WTC11 (cell line): ENCODE results near the gene JMJD6. TPM values are rescaled to one million over a fixed set of nuclear protein-coding genes. Genes with fewer than 3 reads are reported as not detected.

ENCODE experiments used
- ATAC-seq: fragments of 200-7000 bp; cut with Tn5 transposase; 2 replicates; pipeline ENCODE4 v1.10.0; 2021; ENCODE audit warnings: mild to moderate bottlenecking, moderate library complexity
- CTCF ChIA-PET: fragments of 300-600 bp; sonication (Branson Sonifier 250); formaldehyde crosslinking; loops from one replicate; lab custom pipeline; 2021; ENCODE audit warnings: antibody characterized with exemption; lab: Charles Lee
- POLR2A ChIA-PET: fragments of 350-600 bp; sonication (Branson Sonifier 250); formaldehyde crosslinking; loops from one replicate; lab custom pipeline; 2021; ENCODE audit warnings: antibody characterized with exemption; lab: Charles Lee
- DNase-seq: peaks from one replicate; pipeline ENCODE4 v3.0.0; 2021; ENCODE audit warnings: low spot score
- H3K27ac Mint-ChIP-seq: 2 replicates; pipeline ENCODE4 v1.8.0; 2021; ENCODE audit warnings: mixed read lengths
- H3K27me3 Mint-ChIP-seq: 2 replicates; pipeline ENCODE4 v1.8.0; 2021; ENCODE audit warnings: low read depth, mild to moderate bottlenecking, moderate library complexity, mixed read lengths
- H3K36me3 Mint-ChIP-seq: 2 replicates; pipeline ENCODE4 v1.8.0; 2021; ENCODE audit warnings: mixed read lengths
- H3K4me1 Mint-ChIP-seq: 2 replicates; pipeline ENCODE4 v1.8.0; 2022; ENCODE audit warnings: mixed read lengths
- H3K4me3 Mint-ChIP-seq: 2 replicates; pipeline ENCODE4 v1.8.0; 2021; ENCODE audit warnings: mild to moderate bottlenecking, moderate library complexity, mixed read lengths
- H3K9me3 Mint-ChIP-seq: 2 replicates; pipeline ENCODE4 v1.8.0; 2021; ENCODE audit warnings: mixed read lengths
- CBFB ChIP-seq: sonication (generic); formaldehyde crosslinking; IDR thresholded peaks from 2 replicates; pipeline ENCODE4 v1.8.1; 2022; ENCODE audit warnings: mild to moderate bottlenecking, low read depth, missing genetic modification reagents
- JAZF1 ChIP-seq: fragments of 250-450 bp; sonication (Bioruptor Pico); IDR thresholded peaks from 2 replicates; pipeline ENCODE4 v1.9.0; 2021; ENCODE audit warnings: moderate library complexity, mild to moderate bottlenecking, inconsistent platforms
- MYBL2 ChIP-seq: sonication (generic); formaldehyde crosslinking; IDR thresholded peaks from 2 replicates; pipeline ENCODE4 v1.8.1; 2023; ENCODE audit warnings: mild to moderate bottlenecking, moderate library complexity, missing genetic modification reagents
- RELA ChIP-seq: sonication (generic); formaldehyde crosslinking; IDR thresholded peaks from 2 replicates; pipeline ENCODE4 v1.8.1; 2022; ENCODE audit warnings: missing genetic modification reagents, mild to moderate bottlenecking, borderline replicate concordance
- SOX15 ChIP-seq: fragments of 250-450 bp; sonication (Bioruptor Pico); IDR thresholded peaks from 2 replicates; pipeline ENCODE4 v1.9.0; 2021; ENCODE audit warnings: mild to moderate bottlenecking
- ZBTB21 ChIP-seq: sonication (generic); formaldehyde crosslinking; IDR thresholded peaks from 2 replicates; pipeline ENCODE4 v1.8.1; 2023; ENCODE audit warnings: mild to moderate bottlenecking, missing genetic modification reagents, borderline replicate concordance
- ZNF423 ChIP-seq: fragments of 250-450 bp; sonication (Bioruptor Pico); IDR thresholded peaks from 2 replicates; pipeline ENCODE4 v2.1.2; 2022; ENCODE audit warnings: mild to moderate bottlenecking, moderate library complexity
- ZNF671 ChIP-seq: fragments of 250-450 bp; sonication (Bioruptor Pico); IDR thresholded peaks from 2 replicates; pipeline ENCODE4 v1.8.0; 2021; ENCODE audit warnings: mild to moderate bottlenecking
- total RNA-seq: library from RNA; stranded (reverse); gene quantifications from 3 replicates; pipeline ENCODE4 v1.2.3, GENCODE V29; 2021
- TF ChIP-seq, protein P1 (sequence below): sonication (generic); formaldehyde crosslinking; IDR thresholded peaks from 2 replicates; pipeline ENCODE4 v1.8.0; 2023; ENCODE audit warnings: missing genetic modification reagents, mild to moderate bottlenecking, borderline replicate concordance
- TF ChIP-seq, protein P2 (sequence below): sonication (generic); formaldehyde crosslinking; IDR thresholded peaks from 2 replicates; pipeline ENCODE4 v1.8.0; 2022; ENCODE audit warnings: missing genetic modification reagents
- TF ChIP-seq, protein P3 (sequence below): sonication (generic); formaldehyde crosslinking; IDR thresholded peaks from 2 replicates; pipeline ENCODE4 v1.8.0; 2023; ENCODE audit warnings: mild to moderate bottlenecking, missing genetic modification reagents
- TF ChIP-seq, protein P4 (sequence below): sonication (generic); formaldehyde crosslinking; IDR thresholded peaks from 2 replicates; pipeline ENCODE4 v1.8.1; 2022; ENCODE audit warnings: low read depth, missing genetic modification reagents, borderline replicate concordance
- TF ChIP-seq, protein P5 (sequence below): sonication (generic); formaldehyde crosslinking; IDR thresholded peaks from 2 replicates; pipeline ENCODE4 v1.8.1; 2023; ENCODE audit warnings: mild to moderate bottlenecking, missing genetic modification reagents, borderline replicate concordance
- TF ChIP-seq, protein P6 (sequence below): fragments of 200-600 bp; IDR thresholded peaks from 2 replicates; pipeline ENCODE4 v1.8.0; 2022; ENCODE audit warnings: antibody characterized with exemption

JMJD6 gene
- total RNA-seq, 1 experiment from 2014 or later: 21.6 TPM

DNA sequence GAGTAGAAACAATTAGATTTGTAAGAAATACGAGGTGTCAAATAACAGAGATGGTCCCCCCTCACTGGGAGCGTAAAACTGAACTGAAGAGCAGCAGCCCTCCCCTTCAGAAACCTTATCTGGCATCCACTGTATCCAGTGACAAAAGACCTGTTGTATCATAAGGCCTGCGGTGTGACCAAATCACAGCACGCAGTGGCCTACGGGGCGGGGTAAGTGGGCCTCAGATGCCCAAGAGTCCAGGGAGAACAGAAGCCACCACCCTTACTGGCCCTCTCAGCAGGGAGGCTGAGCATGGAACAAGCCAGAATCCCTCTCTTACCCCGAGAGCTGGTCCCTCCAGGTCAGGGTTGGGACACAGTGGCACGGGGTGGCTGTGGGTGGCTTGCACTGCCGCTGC is 5.5 kb downstream of the JMJD6 start (continued):
- TF ChIP-seq, protein P1, sequence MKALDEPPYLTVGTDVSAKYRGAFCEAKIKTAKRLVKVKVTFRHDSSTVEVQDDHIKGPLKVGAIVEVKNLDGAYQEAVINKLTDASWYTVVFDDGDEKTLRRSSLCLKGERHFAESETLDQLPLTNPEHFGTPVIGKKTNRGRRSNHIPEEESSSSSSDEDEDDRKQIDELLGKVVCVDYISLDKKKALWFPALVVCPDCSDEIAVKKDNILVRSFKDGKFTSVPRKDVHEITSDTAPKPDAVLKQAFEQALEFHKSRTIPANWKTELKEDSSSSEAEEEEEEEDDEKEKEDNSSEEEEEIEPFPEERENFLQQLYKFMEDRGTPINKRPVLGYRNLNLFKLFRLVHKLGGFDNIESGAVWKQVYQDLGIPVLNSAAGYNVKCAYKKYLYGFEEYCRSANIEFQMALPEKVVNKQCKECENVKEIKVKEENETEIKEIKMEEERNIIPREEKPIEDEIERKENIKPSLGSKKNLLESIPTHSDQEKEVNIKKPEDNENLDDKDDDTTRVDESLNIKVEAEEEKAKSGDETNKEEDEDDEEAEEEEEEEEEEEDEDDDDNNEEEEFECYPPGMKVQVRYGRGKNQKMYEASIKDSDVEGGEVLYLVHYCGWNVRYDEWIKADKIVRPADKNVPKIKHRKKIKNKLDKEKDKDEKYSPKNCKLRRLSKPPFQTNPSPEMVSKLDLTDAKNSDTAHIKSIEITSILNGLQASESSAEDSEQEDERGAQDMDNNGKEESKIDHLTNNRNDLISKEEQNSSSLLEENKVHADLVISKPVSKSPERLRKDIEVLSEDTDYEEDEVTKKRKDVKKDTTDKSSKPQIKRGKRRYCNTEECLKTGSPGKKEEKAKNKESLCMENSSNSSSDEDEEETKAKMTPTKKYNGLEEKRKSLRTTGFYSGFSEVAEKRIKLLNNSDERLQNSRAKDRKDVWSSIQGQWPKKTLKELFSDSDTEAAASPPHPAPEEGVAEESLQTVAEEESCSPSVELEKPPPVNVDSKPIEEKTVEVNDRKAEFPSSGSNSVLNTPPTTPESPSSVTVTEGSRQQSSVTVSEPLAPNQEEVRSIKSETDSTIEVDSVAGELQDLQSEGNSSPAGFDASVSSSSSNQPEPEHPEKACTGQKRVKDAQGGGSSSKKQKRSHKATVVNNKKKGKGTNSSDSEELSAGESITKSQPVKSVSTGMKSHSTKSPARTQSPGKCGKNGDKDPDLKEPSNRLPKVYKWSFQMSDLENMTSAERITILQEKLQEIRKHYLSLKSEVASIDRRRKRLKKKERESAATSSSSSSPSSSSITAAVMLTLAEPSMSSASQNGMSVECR (CRISPR knock-in tag): no peak
- TF ChIP-seq, protein P2, sequence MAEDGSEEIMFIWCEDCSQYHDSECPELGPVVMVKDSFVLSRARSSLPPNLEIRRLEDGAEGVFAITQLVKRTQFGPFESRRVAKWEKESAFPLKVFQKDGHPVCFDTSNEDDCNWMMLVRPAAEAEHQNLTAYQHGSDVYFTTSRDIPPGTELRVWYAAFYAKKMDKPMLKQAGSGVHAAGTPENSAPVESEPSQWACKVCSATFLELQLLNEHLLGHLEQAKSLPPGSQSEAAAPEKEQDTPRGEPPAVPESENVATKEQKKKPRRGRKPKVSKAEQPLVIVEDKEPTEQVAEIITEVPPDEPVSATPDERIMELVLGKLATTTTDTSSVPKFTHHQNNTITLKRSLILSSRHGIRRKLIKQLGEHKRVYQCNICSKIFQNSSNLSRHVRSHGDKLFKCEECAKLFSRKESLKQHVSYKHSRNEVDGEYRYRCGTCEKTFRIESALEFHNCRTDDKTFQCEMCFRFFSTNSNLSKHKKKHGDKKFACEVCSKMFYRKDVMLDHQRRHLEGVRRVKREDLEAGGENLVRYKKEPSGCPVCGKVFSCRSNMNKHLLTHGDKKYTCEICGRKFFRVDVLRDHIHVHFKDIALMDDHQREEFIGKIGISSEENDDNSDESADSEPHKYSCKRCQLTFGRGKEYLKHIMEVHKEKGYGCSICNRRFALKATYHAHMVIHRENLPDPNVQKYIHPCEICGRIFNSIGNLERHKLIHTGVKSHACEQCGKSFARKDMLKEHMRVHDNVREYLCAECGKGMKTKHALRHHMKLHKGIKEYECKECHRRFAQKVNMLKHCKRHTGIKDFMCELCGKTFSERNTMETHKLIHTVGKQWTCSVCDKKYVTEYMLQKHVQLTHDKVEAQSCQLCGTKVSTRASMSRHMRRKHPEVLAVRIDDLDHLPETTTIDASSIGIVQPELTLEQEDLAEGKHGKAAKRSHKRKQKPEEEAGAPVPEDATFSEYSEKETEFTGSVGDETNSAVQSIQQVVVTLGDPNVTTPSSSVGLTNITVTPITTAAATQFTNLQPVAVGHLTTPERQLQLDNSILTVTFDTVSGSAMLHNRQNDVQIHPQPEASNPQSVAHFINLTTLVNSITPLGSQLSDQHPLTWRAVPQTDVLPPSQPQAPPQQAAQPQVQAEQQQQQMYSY (CRISPR knock-in tag): no peak
- TF ChIP-seq ZBTB21 (CRISPR knock-in tag): no peak
- no peak for TF ChIP-seq RELA (CRISPR knock-in tag)
- TF ChIP-seq, protein P3, sequence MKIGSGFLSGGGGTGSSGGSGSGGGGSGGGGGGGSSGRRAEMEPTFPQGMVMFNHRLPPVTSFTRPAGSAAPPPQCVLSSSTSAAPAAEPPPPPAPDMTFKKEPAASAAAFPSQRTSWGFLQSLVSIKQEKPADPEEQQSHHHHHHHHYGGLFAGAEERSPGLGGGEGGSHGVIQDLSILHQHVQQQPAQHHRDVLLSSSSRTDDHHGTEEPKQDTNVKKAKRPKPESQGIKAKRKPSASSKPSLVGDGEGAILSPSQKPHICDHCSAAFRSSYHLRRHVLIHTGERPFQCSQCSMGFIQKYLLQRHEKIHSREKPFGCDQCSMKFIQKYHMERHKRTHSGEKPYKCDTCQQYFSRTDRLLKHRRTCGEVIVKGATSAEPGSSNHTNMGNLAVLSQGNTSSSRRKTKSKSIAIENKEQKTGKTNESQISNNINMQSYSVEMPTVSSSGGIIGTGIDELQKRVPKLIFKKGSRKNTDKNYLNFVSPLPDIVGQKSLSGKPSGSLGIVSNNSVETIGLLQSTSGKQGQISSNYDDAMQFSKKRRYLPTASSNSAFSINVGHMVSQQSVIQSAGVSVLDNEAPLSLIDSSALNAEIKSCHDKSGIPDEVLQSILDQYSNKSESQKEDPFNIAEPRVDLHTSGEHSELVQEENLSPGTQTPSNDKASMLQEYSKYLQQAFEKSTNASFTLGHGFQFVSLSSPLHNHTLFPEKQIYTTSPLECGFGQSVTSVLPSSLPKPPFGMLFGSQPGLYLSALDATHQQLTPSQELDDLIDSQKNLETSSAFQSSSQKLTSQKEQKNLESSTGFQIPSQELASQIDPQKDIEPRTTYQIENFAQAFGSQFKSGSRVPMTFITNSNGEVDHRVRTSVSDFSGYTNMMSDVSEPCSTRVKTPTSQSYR (CRISPR knock-in tag): no peak

DNA sequence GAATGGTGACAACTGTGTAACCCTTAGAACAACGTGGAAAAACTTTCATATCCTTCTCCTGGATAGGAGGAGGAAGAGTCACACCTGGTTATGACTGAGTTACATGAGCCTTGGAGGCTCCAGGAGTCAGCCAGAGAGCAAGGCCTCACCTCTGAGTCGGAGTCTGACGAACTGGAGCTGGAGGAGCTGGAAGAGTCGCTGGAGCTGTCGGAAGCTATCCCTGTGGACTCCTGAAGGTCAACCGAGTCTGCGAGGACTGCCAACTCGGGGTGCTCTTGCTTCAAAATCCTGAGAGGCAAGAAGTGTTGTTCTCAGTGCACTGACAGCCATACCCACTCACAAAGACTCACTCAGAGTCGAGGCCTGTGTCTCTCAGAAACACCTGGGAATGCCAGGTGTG is 6.2 kb downstream of the JMJD6 start:
- TF ChIP-seq ZNF423 (CRISPR knock-in tag) (no peak), ZNF671 (no peak), CBFB (CRISPR knock-in tag) (no peak), MYBL2 (CRISPR knock-in tag) (no peak), ZBTB21 (CRISPR knock-in tag) (no peak)
- TF ChIP-seq, protein P4, sequence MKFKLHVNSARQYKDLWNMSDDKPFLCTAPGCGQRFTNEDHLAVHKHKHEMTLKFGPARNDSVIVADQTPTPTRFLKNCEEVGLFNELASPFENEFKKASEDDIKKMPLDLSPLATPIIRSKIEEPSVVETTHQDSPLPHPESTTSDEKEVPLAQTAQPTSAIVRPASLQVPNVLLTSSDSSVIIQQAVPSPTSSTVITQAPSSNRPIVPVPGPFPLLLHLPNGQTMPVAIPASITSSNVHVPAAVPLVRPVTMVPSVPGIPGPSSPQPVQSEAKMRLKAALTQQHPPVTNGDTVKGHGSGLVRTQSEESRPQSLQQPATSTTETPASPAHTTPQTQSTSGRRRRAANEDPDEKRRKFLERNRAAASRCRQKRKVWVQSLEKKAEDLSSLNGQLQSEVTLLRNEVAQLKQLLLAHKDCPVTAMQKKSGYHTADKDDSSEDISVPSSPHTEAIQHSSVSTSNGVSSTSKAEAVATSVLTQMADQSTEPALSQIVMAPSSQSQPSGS (CRISPR knock-in tag): no peak
- no peaks in the 10 kb centered on the region for H3K27me3 Mint-ChIP-seq
- no peak overlapping the region for H3K27ac Mint-ChIP-seq
- ChIA-PET CTCF (no interaction called here), POLR2A (interaction anchor here (0.5 kb wide), 1 partner anchor 475 kb away, joined by 3 read pairs; no protein-coding TSS in a partner anchor)
- H3K4me1 Mint-ChIP-seq: peaks cover 3% of the 10 kb centered on the region; the same call in 1 of the 2 replicates
- no peak for ATAC-seq
- no peak overlapping the region for H3K4me3 Mint-ChIP-seq
- peaks cover 64% of the 10 kb centered on the region for H3K36me3 Mint-ChIP-seq
- DNase-seq: no peak
- no peaks in the 10 kb centered on the region for H3K9me3 Mint-ChIP-seq

DNA sequence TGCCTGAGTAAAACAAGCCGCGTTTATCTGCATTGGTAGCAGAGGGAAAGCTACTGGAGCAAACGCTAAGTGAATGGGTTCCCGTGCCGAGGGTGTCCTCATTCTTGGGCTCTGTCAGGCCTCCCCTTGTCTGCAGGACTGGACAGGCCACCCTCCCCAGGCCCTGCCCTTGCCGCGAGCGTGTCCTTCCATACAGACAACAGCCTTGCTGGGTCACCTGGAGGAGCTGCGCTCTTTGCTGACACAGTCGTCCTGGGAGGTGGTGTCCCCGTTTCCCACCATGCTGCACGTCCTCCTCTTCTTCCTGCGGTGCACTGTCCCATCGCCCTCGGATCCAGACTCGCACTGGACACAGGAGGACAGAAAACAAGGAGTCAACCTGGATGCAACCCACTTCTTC is 7.9 kb downstream of the JMJD6 start:
- Mint-ChIP-seq H3K36me3 (peaks cover 62% of the 10 kb centered on the region), H3K4me3 (no peak overlapping the region), H3K27ac (no peak overlapping the region), H3K4me1 (no peaks in the 10 kb centered on the region), H3K9me3 (no peaks in the 10 kb centered on the region), H3K27me3 (no peaks in the 10 kb centered on the region)
- ChIA-PET POLR2A (no interaction called here), CTCF (interaction anchor here (2.6 to 2.7 kb wide), 2 partner anchors 10 to 37 kb away, joined by 10 to 13 read pairs; no protein-coding TSS in a partner anchor)
- DNase-seq (no peak), ATAC-seq (no peak)
- TF ChIP-seq, protein P5, sequence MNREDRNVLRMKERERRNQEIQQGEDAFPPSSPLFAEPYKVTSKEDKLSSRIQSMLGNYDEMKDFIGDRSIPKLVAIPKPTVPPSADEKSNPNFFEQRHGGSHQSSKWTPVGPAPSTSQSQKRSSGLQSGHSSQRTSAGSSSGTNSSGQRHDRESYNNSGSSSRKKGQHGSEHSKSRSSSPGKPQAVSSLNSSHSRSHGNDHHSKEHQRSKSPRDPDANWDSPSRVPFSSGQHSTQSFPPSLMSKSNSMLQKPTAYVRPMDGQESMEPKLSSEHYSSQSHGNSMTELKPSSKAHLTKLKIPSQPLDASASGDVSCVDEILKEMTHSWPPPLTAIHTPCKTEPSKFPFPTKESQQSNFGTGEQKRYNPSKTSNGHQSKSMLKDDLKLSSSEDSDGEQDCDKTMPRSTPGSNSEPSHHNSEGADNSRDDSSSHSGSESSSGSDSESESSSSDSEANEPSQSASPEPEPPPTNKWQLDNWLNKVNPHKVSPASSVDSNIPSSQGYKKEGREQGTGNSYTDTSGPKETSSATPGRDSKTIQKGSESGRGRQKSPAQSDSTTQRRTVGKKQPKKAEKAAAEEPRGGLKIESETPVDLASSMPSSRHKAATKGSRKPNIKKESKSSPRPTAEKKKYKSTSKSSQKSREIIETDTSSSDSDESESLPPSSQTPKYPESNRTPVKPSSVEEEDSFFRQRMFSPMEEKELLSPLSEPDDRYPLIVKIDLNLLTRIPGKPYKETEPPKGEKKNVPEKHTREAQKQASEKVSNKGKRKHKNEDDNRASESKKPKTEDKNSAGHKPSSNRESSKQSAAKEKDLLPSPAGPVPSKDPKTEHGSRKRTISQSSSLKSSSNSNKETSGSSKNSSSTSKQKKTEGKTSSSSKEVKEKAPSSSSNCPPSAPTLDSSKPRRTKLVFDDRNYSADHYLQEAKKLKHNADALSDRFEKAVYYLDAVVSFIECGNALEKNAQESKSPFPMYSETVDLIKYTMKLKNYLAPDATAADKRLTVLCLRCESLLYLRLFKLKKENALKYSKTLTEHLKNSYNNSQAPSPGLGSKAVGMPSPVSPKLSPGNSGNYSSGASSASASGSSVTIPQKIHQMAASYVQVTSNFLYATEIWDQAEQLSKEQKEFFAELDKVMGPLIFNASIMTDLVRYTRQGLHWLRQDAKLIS (CRISPR knock-in tag): no peak
- TF ChIP-seq SOX15 (CRISPR knock-in tag) (no peak), ZNF671 (no peak), JAZF1 (CRISPR knock-in tag) (no peak)
- TF ChIP-seq, protein P6, sequence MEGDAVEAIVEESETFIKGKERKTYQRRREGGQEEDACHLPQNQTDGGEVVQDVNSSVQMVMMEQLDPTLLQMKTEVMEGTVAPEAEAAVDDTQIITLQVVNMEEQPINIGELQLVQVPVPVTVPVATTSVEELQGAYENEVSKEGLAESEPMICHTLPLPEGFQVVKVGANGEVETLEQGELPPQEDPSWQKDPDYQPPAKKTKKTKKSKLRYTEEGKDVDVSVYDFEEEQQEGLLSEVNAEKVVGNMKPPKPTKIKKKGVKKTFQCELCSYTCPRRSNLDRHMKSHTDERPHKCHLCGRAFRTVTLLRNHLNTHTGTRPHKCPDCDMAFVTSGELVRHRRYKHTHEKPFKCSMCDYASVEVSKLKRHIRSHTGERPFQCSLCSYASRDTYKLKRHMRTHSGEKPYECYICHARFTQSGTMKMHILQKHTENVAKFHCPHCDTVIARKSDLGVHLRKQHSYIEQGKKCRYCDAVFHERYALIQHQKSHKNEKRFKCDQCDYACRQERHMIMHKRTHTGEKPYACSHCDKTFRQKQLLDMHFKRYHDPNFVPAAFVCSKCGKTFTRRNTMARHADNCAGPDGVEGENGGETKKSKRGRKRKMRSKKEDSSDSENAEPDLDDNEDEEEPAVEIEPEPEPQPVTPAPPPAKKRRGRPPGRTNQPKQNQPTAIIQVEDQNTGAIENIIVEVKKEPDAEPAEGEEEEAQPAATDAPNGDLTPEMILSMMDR: no peak
